CD4-positive, alpha-beta T cell (primary cell): ENCODE results near the gene HOXA11. TPM values are rescaled to one million over a fixed set of nuclear protein-coding genes. Genes with fewer than 3 reads are reported as not detected.

Experiments
- ATAC-seq: fragments of 200-7000 bp; cut with Tn5 transposase; one replicate; pipeline ENCODE4 v1.10.0; 2022; ENCODE audit warnings: mild to moderate bottlenecking; ENCODE audit not compliant: poor library complexity
- CTCF ChIA-PET: fragments of 350-600 bp; sonication (Branson Sonifier 250); formaldehyde crosslinking; loops from one replicate; lab custom pipeline; 2021; ENCODE audit warnings: antibody characterized with exemption, inconsistent platforms; lab: Charles Lee
- POLR2A ChIA-PET: fragments of 350-600 bp; sonication (Branson Sonifier 250); formaldehyde crosslinking; loops from one replicate; lab custom pipeline; 2021; ENCODE audit warnings: antibody characterized with exemption, inconsistent platforms; lab: Charles Lee
- DNase-seq, 14 experiments: peaks; one replicate each; pipeline ENCODE4 v3.0.0-alpha.2; 2013 to 2020; ENCODE audit warnings: mixed read lengths in 2 of 14
- H3K27ac ChIP-seq, 2 donors: one replicate each; pipeline versions ENCODE4 v1.5.1 to v1.7.0; 2013; ENCODE audit warnings: low read length in 2 of 2, low read depth in 1 of 2, mild to moderate bottlenecking in 1 of 2
- H3K27me3 ChIP-seq, 2 experiments: 1 replicate in 1 of 2; 2 replicates in 1 of 2; pipeline versions ENCODE4 v1.6.1 to v1.7.0; 2013; ENCODE audit warnings: low read length in 2 of 2, control low read depth in 1 of 2, mild to moderate bottlenecking in 1 of 2, moderate library complexity in 1 of 2; ENCODE audit not compliant: insufficient read depth in 2 of 2, control insufficient read depth in 1 of 2
- H3K36me3 ChIP-seq: one replicate; pipeline ENCODE4 v1.6.1; 2013; ENCODE audit warnings: low read length, control low read depth; ENCODE audit not compliant: insufficient read depth
- H3K4me1 ChIP-seq: one replicate; pipeline ENCODE4 v1.6.1; 2013; ENCODE audit warnings: low read length, control low read depth; ENCODE audit not compliant: insufficient read depth
- H3K4me3 ChIP-seq: one replicate; pipeline ENCODE4 v1.5.1; 2013; ENCODE audit warnings: mild to moderate bottlenecking, low read length, moderate library complexity
- H3K9me3 ChIP-seq, 2 experiments: 1 replicate in 1 of 2; 2 replicates in 1 of 2; pipeline versions ENCODE4 v1.6.1 to v1.7.0; 2013; ENCODE audit warnings: low read length in 2 of 2, mild to moderate bottlenecking in 2 of 2, control low read depth in 1 of 2, moderate library complexity in 1 of 2; ENCODE audit not compliant: control insufficient read depth in 1 of 2, insufficient read depth in 1 of 2
- H3K27ac Mint-ChIP-seq: one replicate; pipeline ENCODE4 v1.8.0; 2020; ENCODE audit warnings: mixed read lengths
- H3K27me3 Mint-ChIP-seq: one replicate; pipeline ENCODE4 v1.8.0; 2021; ENCODE audit warnings: mixed read lengths
- H3K36me3 Mint-ChIP-seq: one replicate; pipeline ENCODE4 v1.8.0; 2021; ENCODE audit warnings: low read depth, mixed read lengths
- H3K4me1 Mint-ChIP-seq: one replicate; pipeline ENCODE4 v1.8.0; 2021; ENCODE audit warnings: low read depth, mixed read lengths
- H3K4me3 Mint-ChIP-seq: one replicate; pipeline ENCODE4 v1.8.0; 2020; ENCODE audit warnings: mild to moderate bottlenecking, mixed read lengths
- H3K9me3 Mint-ChIP-seq: one replicate; pipeline ENCODE4 v1.8.0; 2020; ENCODE audit warnings: mixed read lengths
- CTCF ChIP-seq: fragments of 200-600 bp; IDR thresholded peaks from one replicate; pipeline ENCODE4 v1.8.0; 2022; ENCODE audit warnings: antibody characterized with exemption, mild to moderate bottlenecking
- intact Hi-C, 2 experiments: fragments of 100-400 bp; cut with DNase I in 1 of 2; cut with micrococcal nuclease in 1 of 2; formaldehyde crosslinking; loops; one replicate each; pipeline versions ENCODE4 v1.15.1 to v1.9.0; 2023 to 2025; cut with DNase I, micrococcal nuclease
- total RNA-seq, 174 experiments: library from RNA in 2 of 174; stranded (reverse) in 2 of 174; gene quantifications; one replicate each; pipeline ENCODE4 v1.2.3 and lab custom pipeline; 2021 to 2026

Gene HOXA11
- total RNA-seq, 2 experiments from 2014 or later: not detected

GRCh38 chr7:27191161-27191731 is 6.2 kb upstream of the HOXA11 start:
- POLR2A ChIA-PET: no interaction called here

GRCh38 chr7:27189997-27190748 is 5.1 kb upstream of the HOXA11 start:
- H3K36me3 Mint-ChIP-seq: no peaks in the 10 kb centered on the region
- peaks cover 69% of the 10 kb centered on the region for H3K4me1 ChIP-seq
- H3K9me3 Mint-ChIP-seq: no peaks in the 10 kb centered on the region
- H3K4me1 Mint-ChIP-seq: peaks cover 72% of the 10 kb centered on the region
- DNase-seq (peak in 1 of 14 experiments; percentile 5), ATAC-seq (no peak)
- peaks cover 0 to 49% of the 10 kb centered on the region in 2 experiments for H3K9me3 ChIP-seq
- H3K27me3 Mint-ChIP-seq: peaks cover 99% of the 10 kb centered on the region
- no peaks in the 10 kb centered on the region for H3K36me3 ChIP-seq
- H3K4me3 ChIP-seq: no peak overlapping the region
- H3K27ac ChIP-seq: no peak overlapping the region
- peaks cover 96 to 98% of the 10 kb centered on the region in 2 experiments for H3K27me3 ChIP-seq
- H3K27ac Mint-ChIP-seq: peak overlapping the region; percentile 80
- TF ChIP-seq CTCF: no peak
- intact Hi-C loops: loop anchor here in 1 of 2 experiments (5.0 to 10.0 kb wide), 5 partner anchors 38 to 1333 kb away; partner anchors contain the start of genes HIBADH, HOXA3, JAZF1 and TAX1BP1
- peak overlapping the region; percentile 57 for H3K4me3 Mint-ChIP-seq
- CTCF ChIA-PET: interaction anchor here (1.0 to 1.6 kb wide), 4 partner anchors 11 to 831 kb away, joined by 3 to 13 read pairs (median 5); no protein-coding TSS in a partner anchor
- POLR2A ChIA-PET: interaction anchor here (0.6 to 2.6 kb wide), 6 partner anchors 11 to 551 kb away, joined by 3 to 8 read pairs (median 4); partner anchors contain the start of gene HOXA9

More at GRCh38 chr7:27191161-27191731, 6.2 kb upstream of the HOXA11 start:
- no peak overlapping the region for H3K27ac ChIP-seq
- peak overlapping the region; percentile 45 for H3K4me3 Mint-ChIP-seq
- H3K27me3 Mint-ChIP-seq: peaks cover 99% of the 10 kb centered on the region
- CTCF ChIA-PET: interaction anchor here (1.1 to 1.5 kb wide), 3 partner anchors 12 to 830 kb away, joined by 3 to 9 read pairs (median 6); no protein-coding TSS in a partner anchor
- H3K36me3 ChIP-seq: no peaks in the 10 kb centered on the region
- H3K27me3 ChIP-seq: peaks cover 92 to 96% of the 10 kb centered on the region in 2 experiments
- no peak for DNase-seq
- no peak overlapping the region for H3K4me3 ChIP-seq
- peaks cover 0 to 39% of the 10 kb centered on the region in 2 experiments for H3K9me3 ChIP-seq
- no peaks in the 10 kb centered on the region for H3K36me3 Mint-ChIP-seq
- TF ChIP-seq CTCF: no peak
- H3K27ac Mint-ChIP-seq: no peak overlapping the region
- ATAC-seq: no peak
- H3K4me1 Mint-ChIP-seq: peaks cover 61% of the 10 kb centered on the region
- no peaks in the 10 kb centered on the region for H3K9me3 Mint-ChIP-seq
- intact Hi-C loops: loop anchor here in 1 of 2 experiments (10.0 kb wide), 3 partner anchors 474 to 994 kb away; partner anchors contain the start of genes HIBADH, JAZF1 and TAX1BP1
- H3K4me1 ChIP-seq: peaks cover 58% of the 10 kb centered on the region

GRCh38 chr7:27189295-27189996 is 4.4 kb upstream of the HOXA11 start:
- no peak overlapping the region for H3K27ac ChIP-seq
- H3K4me3 ChIP-seq: no peak overlapping the region
- ChIA-PET POLR2A (interaction anchor here (0.9 to 2.6 kb wide), 4 partner anchors 16 to 551 kb away, joined by 3 to 8 read pairs (median 4); partner anchors contain the start of gene HOXA9), CTCF (interaction anchor here (1.0 to 1.6 kb wide), 3 partner anchors 10 to 29 kb away, joined by 4 to 13 read pairs (median 6); no protein-coding TSS in a partner anchor)
- peaks cover 95 to 98% of the 10 kb centered on the region in 2 experiments for H3K27me3 ChIP-seq
- Mint-ChIP-seq H3K4me3 (peak overlapping the region; percentile 12), H3K9me3 (no peaks in the 10 kb centered on the region), H3K27ac (peak overlapping the region; percentile 80), H3K27me3 (peaks cover 99% of the 10 kb centered on the region), H3K36me3 (no peaks in the 10 kb centered on the region), H3K4me1 (peaks cover 78% of the 10 kb centered on the region)
- peaks cover 76% of the 10 kb centered on the region for H3K4me1 ChIP-seq
- TF ChIP-seq CTCF: no peak
- no peak for ATAC-seq
- H3K36me3 ChIP-seq: no peaks in the 10 kb centered on the region
- DNase-seq: peak in 1 of 14 experiments; percentile 33
- intact Hi-C loops: loop anchor here in 1 of 2 experiments (5.0 kb wide), 2 partner anchors 37 to 1332 kb away; partner anchors contain the start of gene HOXA3
- H3K9me3 ChIP-seq: peaks cover 0 to 56% of the 10 kb centered on the region in 2 experiments
